ENCODE results near the gene RAD51D. TPM values are rescaled to one million over a fixed set of nuclear protein-coding genes. Genes with fewer than 3 reads are reported as not detected.
A peak's percentile ranks its signal among the peaks of the same experiment; 100 is the strongest.

The RAD51D gene
- total and polyA plus RNA-seq, 2 donors from 2014 or later, result 7.8 to 13.8 TPM

GRCh38 chr17:35076874-35077273, 42.8 kb downstream of the RAD51D start:
- Histone ChIP-seq H3K9ac (ENCODE audit: low read length in 3 of 3) (no peak overlapping the region), H3K27me3 (ENCODE audit: control insufficient read depth, insufficient read depth, low read length) (no peaks in the 10 kb centered on the region), H3K36me3 (ENCODE audit: control insufficient read depth in 2 of 3, insufficient read depth in 3 of 3, low read length in 3 of 3) (no peaks in the 10 kb centered on the region), H3K4me3 (ENCODE audit: low read length in 3 of 3) (no peak overlapping the region), H3K27ac (ENCODE audit: low read depth in 2 of 2, low read length in 2 of 2) (no peak overlapping the region), H3K4me1 (ENCODE audit: control insufficient read depth in 2 of 3, insufficient read depth in 2 of 3, low read depth in 1 of 3, low read length in 3 of 3) (peaks cover 0 to 23% (median 9%) of the 10 kb centered on the region in 3 donors), H3K9me3 (ENCODE audit: control insufficient read depth in 2 of 3, insufficient read depth in 1 of 3, low read length in 3 of 3) (no peaks in the 10 kb centered on the region)
- DNase-seq (no peak), FAIRE-seq (no peak)
- intact Hi-C loops (cut with DNase I), result no loop called here
- TF ChIP-seq CTCF (IDR thresholded peaks at IDR 0.05; ENCODE audit: borderline replicate concordance, extremely low read depth, insufficient read depth), result no peak

GRCh38 chr17:35074711-35075707, 44.7 kb downstream of the RAD51D start:
- DNase-seq (peak in 1 of 5 donors; percentile 25), FAIRE-seq (no peak)
- Histone ChIP-seq H3K27me3 (ENCODE audit: control insufficient read depth, insufficient read depth, low read length) (no peaks in the 10 kb centered on the region), H3K9me3 (ENCODE audit: control insufficient read depth in 2 of 3, insufficient read depth in 1 of 3, low read length in 3 of 3) (no peaks in the 10 kb centered on the region), H3K4me1 (ENCODE audit: control insufficient read depth in 2 of 3, insufficient read depth in 2 of 3, low read depth in 1 of 3, low read length in 3 of 3) (peaks cover 0 to 12% (median 9%) of the 10 kb centered on the region in 3 donors), H3K4me3 (ENCODE audit: low read length in 3 of 3) (peak overlapping the region in 1 of 3 donors; percentile 1), H3K36me3 (ENCODE audit: control insufficient read depth in 2 of 3, insufficient read depth in 3 of 3, low read length in 3 of 3) (no peaks in the 10 kb centered on the region), H3K27ac (ENCODE audit: low read depth in 2 of 2, low read length in 2 of 2) (peak overlapping the region; percentile 16), H3K9ac (ENCODE audit: low read length in 3 of 3) (peak overlapping the region in 1 of 3 donors; percentile 1)
- intact Hi-C loops (cut with DNase I), result no loop called here
- no peak for TF ChIP-seq CTCF (IDR thresholded peaks at IDR 0.05; ENCODE audit: borderline replicate concordance, extremely low read depth, insufficient read depth)

DNA sequence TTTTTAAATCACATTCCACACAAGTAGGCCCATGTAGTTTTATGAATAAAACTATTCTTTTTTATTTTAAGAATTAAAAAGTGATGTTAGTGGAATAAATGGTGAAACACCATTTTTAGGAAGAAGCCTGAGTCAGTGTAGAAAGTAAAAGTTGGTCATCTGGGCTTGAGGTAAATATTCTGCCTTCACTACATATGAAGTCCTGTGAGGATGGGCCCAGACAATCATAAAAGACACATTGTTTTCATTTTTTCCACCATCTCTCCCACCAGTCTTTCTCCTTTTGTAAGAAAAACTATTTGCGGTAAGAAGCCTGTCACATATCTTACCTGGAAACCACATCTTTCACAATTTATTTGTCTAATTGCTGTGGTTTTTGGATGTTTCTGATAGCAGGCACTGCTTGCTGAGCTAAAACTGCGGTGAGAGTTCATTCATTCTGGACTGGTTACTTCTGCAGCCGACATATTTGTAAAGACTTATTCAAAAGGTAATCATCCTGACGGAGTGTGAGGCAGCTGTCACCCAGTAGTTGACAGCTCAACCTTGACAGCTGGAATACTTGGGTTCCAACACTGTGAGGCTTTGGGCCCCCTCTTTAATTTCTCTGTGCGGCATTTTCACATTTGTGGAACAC, 45.6 kb downstream of the RAD51D start:
- no peak for DNase-seq
- no peaks in the 10 kb centered on the region for H3K9me3 ChIP-seq (ENCODE audit: control insufficient read depth in 2 of 3, insufficient read depth in 1 of 3, low read length in 3 of 3)
- peaks cover 0 to 12% (median 9%) of the 10 kb centered on the region in 3 donors for H3K4me1 ChIP-seq (ENCODE audit: control insufficient read depth in 2 of 3, insufficient read depth in 2 of 3, low read depth in 1 of 3, low read length in 3 of 3)
- peak overlapping the region in 1 of 3 donors; percentile 1 for H3K4me3 ChIP-seq (ENCODE audit: low read length in 3 of 3)
- no peak overlapping the region for H3K9ac ChIP-seq (ENCODE audit: low read length in 3 of 3)
- TF ChIP-seq CTCF (IDR thresholded peaks at IDR 0.05; ENCODE audit: borderline replicate concordance, extremely low read depth, insufficient read depth), result no peak
- no peaks in the 10 kb centered on the region for H3K27me3 ChIP-seq (ENCODE audit: control insufficient read depth, insufficient read depth, low read length)
- no peaks in the 10 kb centered on the region for H3K36me3 ChIP-seq (ENCODE audit: control insufficient read depth in 2 of 3, insufficient read depth in 3 of 3, low read length in 3 of 3)
- peak overlapping the region; percentile 16 for H3K27ac ChIP-seq (ENCODE audit: low read depth in 2 of 2, low read length in 2 of 2)
- intact Hi-C loops (cut with DNase I), result no loop called here
- FAIRE-seq, result no peak

Data from kidney (tissue), 14 donors.